ENCODE measurements around the gene RNASET2.

DNA sequence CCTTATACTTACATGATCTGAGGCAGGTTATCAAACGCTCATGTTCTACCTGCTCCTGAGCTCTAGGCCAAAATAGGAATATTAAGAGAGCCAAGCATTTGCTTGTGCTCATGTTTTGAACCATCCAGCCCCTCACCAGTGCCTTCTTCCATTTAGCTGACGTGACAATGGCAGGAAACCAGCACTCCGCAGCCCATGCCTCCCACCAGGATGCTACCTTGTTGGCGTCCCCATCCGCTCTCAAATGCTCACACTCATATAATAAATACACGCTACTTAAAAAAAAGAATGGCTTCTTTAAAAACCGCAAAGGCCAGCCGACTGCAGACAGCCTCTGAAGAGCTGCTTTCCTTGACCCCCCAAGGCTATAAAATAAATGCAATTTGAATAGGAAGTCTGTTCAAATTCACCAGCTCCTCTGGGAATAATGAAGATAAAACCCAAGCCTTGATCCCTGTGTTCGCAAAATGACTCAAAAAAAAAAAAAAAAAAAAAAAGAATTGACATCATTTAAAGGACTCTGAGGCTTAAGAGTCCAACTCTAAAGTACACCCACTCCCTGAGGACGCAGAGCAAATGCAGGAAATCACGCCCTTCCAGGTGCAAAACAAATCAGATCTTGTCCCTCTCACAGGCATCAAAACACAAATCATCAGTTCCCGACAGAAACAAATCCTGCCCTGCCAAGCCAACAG, 29.0 kb downstream of the RNASET2 start:
- no peak for TF ChIP-seq SUZ12 (IDR thresholded peaks at IDR 0.05)
- no peak for TF ChIP-seq NFRKB (IDR thresholded peaks at IDR 0.05)
- TF ChIP-seq BHLHE40 (IDR thresholded peaks at IDR 0.05; ENCODE audit: borderline replicate concordance), result no peak
- no peak for TF ChIP-seq FOXM1 (IDR thresholded peaks at IDR 0.05; ENCODE audit: borderline replicate concordance)
- TF ChIP-seq SP1 (IDR thresholded peaks at IDR 0.05), result no peak
- no peak for TF ChIP-seq HDGF (IDR thresholded peaks at IDR 0.05; ENCODE audit: borderline replicate concordance)
- no peak for TF ChIP-seq FOXK2 (IDR thresholded peaks at IDR 0.05)
- TF ChIP-seq TARDBP (IDR thresholded peaks at IDR 0.05), result no peak
- TF ChIP-seq FOXA1 (IDR thresholded peaks at IDR 0.05), result no peak
- TF ChIP-seq ZNF384 (IDR thresholded peaks at IDR 0.05), result no peak
- TF ChIP-seq, protein P1, sequence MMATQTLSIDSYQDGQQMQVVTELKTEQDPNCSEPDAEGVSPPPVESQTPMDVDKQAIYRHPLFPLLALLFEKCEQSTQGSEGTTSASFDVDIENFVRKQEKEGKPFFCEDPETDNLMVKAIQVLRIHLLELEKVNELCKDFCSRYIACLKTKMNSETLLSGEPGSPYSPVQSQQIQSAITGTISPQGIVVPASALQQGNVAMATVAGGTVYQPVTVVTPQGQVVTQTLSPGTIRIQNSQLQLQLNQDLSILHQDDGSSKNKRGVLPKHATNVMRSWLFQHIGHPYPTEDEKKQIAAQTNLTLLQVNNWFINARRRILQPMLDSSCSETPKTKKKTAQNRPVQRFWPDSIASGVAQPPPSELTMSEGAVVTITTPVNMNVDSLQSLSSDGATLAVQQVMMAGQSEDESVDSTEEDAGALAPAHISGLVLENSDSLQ (IDR thresholded peaks at IDR 0.05), result no peak
- TF ChIP-seq LEF1 (IDR thresholded peaks at IDR 0.05; ENCODE audit: borderline replicate concordance), result no peak
- no peak for TF ChIP-seq CTBP1 (IDR thresholded peaks at IDR 0.05; ENCODE audit: borderline replicate concordance)
